Measurements from ENCODE around the gene CXXC5.
"Not testable (repeated sequence)": the region's sequence is repeated elsewhere in the genome, so short reads cannot be mapped to it uniquely, and the experiment has no call there.

CXXC5 gene

DNA sequence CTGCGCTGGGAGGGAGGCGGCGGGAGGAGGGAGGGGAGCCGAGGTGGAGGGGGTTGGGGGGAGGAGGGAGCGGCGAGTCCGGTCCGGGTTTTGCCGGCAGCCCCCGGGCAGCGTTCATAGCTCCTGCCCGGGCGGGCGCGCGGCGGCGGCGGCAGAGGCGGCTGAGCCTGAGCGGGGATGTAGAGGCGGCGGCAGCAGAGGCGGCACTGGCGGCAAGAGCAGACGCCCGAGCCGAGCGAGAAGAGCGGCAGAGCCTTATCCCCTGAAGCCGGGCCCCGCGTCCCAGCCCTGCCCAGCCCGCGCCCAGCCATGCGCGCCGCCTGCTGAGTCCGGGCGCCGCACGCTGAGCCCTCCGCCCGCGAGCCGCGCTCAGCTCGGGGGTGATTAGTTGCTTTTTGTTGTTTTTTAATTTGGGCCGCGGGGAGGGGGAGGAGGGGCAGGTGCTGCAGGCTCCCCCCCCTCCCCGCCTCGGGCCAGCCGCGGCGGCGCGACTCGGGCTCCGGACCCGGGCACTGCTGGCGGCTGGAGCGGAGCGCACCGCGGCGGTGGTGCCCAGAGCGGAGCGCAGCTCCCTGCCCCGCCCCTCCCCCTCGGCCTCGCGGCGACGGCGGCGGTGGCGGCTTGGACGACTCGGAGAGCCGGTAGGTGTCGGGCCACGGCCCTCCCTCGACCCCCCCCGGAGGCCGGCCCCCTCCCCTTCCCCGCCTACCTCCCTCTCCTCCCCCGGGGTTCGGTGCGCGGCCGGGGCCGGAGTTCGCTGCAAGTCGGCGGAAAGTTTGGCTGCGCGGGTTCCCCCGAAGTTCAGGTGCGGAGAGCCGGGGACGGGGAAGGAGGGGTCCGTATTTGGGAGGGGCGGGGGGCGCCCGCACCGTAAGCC, at the start of gene CXXC5:
Gene CXXC5 (plus strand): TSS at position 145 of the 877 bp plus-strand sequence. CDS start 32,175 bp downstream, outside the sequence.
- H3K4me3 ChIP-seq (ENCODE audit: low read depth, low read length): peak within 1 kb of the TSS; percentile 90
- peak; percentile 73 for DNase-seq (ENCODE audit: low read depth)

DNA sequence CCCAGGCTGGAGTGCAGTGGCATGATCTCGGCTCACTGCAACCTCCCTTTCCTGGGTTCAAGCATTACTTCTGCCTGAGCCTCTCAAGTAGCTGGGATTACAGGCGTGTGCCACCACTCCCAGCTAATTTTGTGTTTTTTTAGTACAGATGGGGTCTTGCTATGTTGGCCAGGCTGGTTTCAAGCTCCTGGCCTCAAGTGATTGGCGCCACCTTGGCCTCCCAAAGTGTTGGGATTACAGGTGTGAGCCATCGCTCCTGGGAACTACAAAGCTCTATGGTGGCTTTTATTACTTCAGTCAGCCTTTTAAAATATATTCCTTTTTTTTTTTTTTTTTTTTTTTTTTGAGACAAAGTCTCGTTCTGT, 49.6 kb upstream of the CXXC5 start:
- H3K4me3 ChIP-seq (ENCODE audit: low read depth, low read length); DNase-seq (ENCODE audit: low read depth): not testable (repeated sequence)

DNA sequence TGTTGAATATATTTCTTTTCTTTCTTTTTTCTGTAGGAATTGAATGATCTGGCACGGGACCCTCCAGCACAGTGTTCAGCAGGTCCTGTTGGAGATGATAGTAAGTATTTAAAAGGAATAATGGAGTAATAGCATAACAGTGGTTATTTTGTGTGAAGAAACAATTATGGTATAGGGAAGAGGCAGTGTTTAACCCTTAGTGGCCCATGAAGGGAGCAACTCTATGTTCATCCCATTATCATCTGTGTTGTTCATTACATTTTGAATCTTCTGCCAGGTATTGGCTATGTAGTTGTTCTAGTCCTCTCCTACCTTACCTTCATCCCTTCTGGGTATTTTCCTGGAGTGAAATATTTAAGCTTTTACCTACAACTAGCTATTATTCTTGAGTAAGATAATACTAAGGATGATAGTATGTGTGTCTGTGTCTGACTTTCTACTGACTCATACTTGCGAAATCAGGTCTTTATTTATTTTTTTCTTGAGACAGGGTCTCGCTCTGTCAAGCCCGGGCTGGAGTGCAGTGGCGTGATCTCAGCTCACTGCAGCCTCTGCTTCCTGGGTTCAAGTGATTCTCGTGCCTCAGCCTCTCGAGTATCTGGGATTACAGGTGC, 47.7 kb upstream of the CXXC5 start:
- DNase-seq (ENCODE audit: low read depth): no peak
- H3K4me3 ChIP-seq (ENCODE audit: low read depth, low read length): no peak overlapping the region

DNA sequence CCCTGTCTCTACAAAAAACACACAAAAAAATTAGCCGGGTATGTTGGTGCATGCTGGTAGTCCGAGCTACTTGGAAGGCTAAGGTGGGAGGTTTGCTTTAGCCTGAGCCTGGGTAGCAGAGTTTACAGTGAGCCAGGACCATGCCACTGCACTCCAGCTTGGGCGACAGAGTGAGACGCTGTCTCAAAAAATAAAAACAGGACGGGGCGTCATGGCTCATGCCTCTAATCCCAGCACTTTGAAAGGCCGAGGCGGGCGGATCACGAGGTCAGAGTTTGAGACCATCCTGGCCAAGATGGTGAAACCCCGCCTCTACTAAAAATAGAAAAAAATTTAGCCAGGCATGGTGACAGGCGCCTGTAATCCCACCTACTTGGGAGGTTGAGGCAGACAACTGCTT, 46.7 kb upstream of the CXXC5 start:
- H3K4me3 ChIP-seq (ENCODE audit: low read depth, low read length): no peak overlapping the region
- DNase-seq (ENCODE audit: low read depth): no peak

DNA sequence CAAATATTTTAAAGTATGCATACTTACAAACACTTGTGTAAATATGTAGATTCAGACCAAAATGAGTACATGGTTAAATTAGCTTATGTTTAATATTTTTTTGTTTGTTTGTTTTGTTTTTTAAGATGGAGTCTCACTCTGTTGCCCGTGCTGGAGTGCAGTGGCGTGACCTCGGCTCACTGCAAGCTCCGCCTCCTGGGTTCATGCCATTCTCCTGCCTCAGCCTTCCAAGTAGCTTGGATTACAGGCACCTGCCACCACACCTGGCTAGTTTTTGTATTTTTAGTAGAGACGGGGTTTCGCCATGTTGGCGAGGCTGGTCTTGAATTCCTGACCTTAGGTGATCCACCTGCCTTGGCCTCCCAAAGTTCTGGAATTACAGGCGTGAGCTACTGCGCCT, 46.2 kb upstream of the CXXC5 start:
- H3K4me3 ChIP-seq (ENCODE audit: low read depth, low read length); DNase-seq (ENCODE audit: low read depth): not testable (repeated sequence)

DNA sequence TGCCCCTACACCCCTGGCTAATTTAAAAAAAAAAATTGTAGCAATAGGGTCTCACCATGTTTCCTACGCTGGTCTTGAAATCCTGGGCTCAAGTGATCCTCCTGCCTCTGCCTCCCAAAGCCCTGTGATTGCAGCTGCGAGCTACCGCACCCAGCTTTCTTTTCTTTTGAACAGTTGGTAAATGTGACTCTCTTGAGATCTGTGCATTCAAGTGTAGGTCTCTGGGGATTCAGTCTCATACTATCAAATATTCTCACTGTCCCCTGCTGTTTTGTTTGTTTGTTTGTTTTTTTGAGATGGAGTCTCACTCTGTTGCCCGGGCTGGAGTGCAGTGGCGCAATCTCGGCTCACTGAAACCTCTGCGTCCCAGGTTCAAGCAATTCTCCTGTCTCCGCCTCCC, 42.3 kb upstream of the CXXC5 start:
- no peak for DNase-seq (ENCODE audit: low read depth)
- H3K4me3 ChIP-seq (ENCODE audit: low read depth, low read length): no peak overlapping the region

DNA sequence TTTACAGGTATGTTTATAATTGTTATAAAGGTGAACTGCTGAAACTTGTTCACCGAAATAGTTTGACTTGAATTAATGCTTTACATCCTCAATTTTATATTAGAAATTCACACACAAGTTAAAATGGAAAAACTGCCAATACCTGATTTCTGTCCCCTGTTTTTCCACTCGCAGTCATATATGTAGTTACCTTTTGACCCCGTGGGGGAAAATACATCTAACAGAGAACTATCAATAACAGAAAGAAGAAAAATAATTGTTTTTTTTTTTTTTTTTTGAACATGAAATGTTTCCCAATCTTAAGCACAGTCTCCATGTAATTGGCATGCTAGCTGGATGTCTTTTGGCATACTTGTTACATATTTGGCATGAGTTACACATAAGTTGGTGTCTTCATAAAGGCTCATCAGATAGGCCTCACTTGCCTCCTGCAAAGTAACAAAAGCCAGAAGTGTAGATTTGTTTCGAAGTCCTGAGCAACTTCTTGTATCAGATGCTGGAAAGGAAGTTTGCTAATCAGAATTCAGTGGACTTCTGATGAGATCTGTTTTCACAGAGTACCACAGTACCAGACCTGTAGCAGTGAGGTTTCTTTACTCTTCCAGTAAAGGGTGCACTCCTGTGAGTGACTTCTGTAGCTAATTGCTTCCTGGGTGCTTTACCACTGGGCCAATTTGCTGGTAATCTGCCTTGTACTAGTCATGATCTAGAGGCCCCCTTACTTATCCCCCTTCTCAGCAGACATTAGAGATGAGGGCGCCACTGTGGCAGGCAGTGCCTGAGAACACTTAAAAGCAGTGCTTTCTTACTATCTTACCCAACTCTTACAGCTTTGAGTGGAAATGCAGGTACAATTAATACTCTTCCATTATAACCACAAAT, 36.2 kb upstream of the CXXC5 start:
- no peak overlapping the region for H3K4me3 ChIP-seq (ENCODE audit: low read depth, low read length)
- no peak for DNase-seq (ENCODE audit: low read depth)

DNA sequence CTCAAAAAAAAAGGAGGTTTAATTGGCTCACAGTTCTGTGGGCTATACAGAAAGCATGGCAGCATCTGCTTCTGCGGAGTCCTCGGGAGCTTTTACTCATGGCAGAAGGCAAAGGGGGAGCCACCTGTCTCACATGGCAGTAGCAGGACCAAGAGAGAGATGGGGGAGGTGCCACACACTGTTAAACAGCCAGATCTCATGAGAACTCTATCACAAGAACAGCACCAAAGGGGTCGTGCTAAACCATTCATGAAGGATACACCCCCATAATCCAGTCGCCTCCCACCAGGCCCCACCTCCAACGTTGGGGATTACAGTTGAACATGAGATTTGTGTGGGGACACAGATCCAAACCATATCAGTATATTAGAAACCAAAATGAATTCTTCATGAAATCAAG, 28.3 kb upstream of the CXXC5 start:
- H3K4me3 ChIP-seq (ENCODE audit: low read depth, low read length): no peak overlapping the region
- DNase-seq (ENCODE audit: low read depth): no peak

DNA sequence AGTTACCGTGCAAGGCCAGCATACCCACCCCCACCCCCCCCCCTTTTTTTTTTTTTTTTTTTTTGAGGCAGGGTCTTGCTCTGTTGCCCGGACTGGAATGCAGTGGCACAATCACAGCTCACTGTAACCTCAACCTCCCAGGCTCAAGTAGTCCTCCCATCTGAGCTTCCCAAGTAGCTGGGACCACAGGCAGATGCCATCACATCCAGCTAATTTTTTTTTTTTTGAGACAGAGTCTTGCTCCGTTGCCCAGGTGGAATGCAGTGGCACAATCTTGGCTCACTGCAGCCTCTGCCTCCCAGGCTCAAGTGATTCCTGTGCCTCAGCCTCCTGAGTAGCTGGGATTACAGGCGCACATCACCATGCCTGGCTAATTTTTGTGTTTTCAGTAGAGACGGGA, 22.8 kb upstream of the CXXC5 start:
- DNase-seq (ENCODE audit: low read depth); H3K4me3 ChIP-seq (ENCODE audit: low read depth, low read length): not testable (repeated sequence)

DNA sequence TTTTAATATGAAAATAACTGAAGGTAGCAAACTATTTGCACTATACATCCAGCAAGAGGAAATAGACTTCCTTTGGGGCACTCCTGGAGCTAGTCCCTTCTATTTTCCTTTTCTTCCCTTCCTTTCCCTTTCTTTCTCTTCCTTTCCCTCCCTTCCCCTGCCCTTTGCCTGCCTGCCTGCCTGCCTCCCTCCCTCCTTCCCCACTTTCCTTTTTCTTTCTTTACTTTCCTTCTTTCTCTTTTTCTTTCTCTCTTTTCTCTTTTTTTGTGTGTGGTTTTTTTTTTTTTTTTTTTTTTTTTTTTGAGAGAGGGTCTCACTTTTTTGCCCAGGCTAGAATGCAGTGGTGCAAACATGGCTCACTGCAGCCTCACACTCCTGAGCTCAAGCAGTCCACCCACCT, 17.3 kb upstream of the CXXC5 start:
- no peak for DNase-seq (ENCODE audit: low read depth)
- no peak overlapping the region for H3K4me3 ChIP-seq (ENCODE audit: low read depth, low read length)

DNA sequence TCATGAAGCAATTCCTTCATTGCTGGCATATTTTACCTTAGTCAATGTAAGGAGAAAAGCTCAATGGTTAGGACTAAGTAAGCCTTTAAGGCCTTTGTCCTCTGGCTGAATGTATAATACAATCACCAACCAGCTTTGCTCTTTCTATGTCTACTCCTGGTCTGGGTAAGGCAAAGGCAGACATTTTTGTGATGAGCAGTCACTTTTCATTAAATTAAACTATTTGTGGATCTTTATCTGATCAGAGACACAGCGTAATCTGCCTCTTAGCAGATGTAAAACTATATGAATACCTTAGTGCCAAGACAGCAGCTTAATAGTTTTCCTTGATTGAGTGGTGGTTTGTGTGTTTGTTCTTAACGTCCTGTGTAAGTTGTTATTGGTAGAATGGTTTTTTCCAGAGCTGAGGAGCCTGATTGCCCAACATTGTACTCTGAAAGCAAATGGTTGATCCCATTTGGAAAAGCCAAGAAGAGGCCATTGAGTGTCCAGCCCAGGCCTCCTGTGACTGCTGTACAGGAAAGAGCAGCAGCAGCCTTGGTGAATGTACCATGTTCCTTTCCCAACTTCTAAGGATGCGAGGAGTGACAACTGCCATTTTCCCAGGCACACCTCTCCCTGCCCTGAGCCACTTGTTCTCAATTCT, 16.5 kb upstream of the CXXC5 start:
- H3K4me3 ChIP-seq (ENCODE audit: low read depth, low read length): no peak overlapping the region
- DNase-seq (ENCODE audit: low read depth): no peak

DNA sequence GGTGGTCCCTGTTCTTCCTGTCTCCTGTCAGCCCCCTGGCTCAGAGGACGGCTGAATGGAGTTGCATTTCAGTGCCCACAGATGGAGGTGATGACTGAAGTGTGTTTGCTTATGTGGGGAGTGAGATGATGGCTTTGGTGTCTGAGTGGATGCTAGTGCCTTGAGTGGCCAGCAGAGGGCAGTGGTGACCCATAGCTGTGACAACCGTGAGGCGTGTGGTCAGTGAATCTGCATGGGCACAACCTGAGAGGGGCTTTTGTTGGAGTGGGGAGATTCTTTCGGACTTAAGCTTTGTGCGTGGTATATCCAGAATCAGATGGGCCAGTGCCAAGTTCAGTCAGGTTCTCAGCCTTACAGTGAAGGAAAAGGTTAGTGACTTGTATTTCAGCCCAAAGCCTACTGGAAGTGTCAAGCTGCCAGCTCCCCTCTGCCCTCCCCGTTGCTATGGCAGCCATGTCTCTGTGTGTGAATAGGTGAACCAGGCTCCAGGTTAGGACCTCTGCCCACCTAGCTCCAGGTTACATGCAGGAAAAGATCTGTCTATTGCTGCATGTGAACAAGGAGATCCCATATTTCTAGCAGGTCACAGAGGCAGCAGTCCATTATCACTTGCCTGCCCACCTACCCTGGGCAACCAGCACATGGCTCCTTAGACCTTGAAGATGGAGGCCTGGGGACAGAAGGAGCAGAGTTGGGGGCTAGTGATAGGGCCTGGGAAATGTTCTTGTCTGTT, 14.7 kb upstream of the CXXC5 start:
- no peak overlapping the region for H3K4me3 ChIP-seq (ENCODE audit: low read depth, low read length)
- no peak for DNase-seq (ENCODE audit: low read depth)

DNA sequence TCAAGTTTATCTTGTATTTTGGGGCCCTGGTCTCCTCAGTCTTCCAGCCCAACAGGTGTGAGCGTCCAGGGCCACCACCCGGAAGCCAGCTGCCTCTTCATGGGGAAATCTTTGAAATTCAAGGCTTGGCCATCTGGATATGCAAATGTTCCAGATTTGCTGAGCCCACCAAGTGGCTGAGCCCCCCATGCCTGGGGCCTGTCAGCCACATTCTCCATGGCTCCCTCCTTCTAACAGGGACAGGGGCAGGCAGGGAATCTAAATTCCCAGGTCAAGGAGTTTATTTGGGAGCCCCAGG, 14.2 kb upstream of the CXXC5 start:
- no peak for DNase-seq (ENCODE audit: low read depth)
- no peak overlapping the region for H3K4me3 ChIP-seq (ENCODE audit: low read depth, low read length)

DNA sequence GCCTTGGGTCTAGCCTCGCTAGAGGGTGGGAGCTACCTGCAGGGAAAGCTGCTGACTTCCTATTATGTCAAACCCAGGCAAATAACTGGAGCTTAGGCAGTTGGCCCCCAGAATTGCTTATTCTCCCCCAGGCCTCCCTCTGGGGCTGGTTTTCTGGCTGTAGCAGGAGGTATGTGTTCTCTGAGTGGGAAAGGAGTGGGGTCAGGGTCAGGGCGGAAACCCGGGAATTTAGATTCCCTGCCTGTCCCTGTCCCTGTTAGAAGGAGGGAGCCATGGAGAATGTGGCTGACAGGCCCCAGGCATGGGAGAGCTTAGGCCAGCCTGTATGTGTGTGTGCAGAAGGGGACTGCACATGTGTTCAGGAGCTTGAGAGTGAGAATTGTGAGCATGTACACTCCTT, 13.6 kb upstream of the CXXC5 start:
- H3K4me3 ChIP-seq (ENCODE audit: low read depth, low read length): no peak overlapping the region
- no peak for DNase-seq (ENCODE audit: low read depth)

DNA sequence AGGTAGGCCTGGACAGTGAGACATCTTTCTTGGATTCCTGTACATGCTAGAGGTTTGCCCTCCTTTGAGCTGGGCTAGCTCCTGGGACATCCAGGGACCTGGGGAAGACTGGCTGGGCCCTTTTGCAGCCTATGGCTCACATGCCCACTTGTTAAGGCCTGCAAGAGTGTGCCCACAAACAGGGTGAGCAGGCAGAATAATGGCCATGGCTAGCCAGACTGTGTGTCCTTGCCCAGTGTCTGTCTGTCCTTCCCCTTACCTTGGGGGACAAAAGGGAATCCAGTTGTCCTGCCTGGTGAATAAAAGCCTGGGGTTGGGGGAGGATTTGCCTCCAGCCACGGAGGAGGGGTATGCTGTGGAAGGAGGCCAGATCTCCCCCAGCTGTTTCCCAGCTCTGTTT, 13.0 kb upstream of the CXXC5 start:
- H3K4me3 ChIP-seq (ENCODE audit: low read depth, low read length): no peak overlapping the region
- no peak for DNase-seq (ENCODE audit: low read depth)

DNA sequence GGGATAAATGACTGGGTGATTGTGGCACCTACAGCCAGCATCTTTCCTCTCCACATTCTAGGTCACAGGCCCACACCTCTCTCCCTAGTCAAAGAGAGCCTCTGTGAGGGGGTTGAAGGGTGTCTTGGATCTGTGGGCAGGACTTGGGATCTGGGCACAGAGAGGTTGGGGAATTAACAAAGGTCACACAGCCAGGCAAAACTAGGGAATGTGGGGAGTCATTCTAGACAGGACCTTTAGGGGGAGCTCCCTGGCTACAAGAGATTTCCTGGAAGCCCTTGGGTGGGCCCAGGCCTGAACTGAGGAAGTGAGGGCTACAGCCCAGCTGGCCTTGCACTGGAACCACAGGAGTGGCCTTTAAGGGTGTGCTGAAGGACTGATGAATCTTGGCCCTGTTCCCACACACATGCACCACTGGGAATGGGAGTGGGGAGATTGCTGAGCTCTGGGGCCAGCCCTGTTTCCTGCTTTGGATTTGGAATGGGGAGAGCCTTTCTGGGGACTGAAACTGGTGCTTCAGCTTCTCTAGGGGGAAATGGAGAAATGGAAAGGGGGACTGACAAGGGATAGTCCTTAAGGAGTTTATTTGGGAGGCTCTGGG, 12.4 kb upstream of the CXXC5 start:
- no peak overlapping the region for H3K4me3 ChIP-seq (ENCODE audit: low read depth, low read length)
- peak; percentile 86 for DNase-seq (ENCODE audit: low read depth)

DNA sequence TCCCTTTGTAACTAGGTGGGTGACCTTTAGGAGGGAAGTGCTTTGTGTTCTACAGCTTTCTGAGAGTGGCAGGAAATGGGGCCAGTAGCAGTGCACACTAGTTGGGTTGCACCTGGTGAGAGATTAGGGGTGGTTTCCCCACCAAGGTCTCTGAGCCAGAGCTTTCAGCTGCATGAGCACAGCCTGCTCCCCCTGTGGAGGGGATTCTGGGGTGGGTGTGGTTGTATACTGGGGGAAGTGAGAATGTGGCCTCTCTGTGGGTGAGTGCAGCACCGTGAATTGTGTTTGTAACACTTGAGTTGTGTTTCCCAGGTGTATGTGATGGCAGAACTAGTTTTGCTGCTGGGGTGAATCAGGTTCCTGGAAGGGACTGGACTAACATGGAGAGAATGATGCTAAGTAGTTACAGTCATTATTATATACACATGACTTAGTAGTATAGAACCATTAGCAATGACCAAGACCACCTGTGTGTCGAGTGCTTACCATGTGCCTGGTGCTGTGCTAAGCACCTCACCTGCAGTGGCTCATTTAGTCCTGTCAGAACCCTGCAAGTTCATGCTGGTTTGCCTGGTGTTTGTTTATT, 11.8 kb upstream of the CXXC5 start:
- no peak overlapping the region for H3K4me3 ChIP-seq (ENCODE audit: low read depth, low read length)
- no peak for DNase-seq (ENCODE audit: low read depth)

DNA sequence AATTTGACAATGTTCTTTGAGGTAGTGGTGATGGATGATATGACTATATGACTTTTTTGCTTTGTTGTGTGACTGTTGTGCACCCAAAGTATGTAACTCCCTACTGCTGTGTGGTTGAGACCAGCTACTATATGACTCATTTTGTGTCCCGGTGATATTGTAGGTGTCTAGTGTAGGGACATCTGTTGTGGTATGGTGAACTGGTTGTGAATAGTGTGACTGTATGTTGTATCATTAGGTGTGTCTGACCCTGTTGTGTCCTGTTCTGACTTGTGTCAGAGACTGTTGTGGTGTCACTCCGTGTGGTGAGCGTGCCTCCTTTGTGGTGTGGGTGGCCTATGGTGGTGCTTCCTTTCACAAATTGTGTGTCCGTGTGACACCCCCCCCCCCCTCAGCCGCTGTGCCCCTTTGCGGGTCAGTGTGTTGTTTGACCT, 11.2 kb upstream of the CXXC5 start:
- no peak for DNase-seq (ENCODE audit: low read depth)
- H3K4me3 ChIP-seq (ENCODE audit: low read depth, low read length): peak overlapping the region; percentile 41

Data from skeletal muscle cell (primary cell).